WTC11 (cell line): ENCODE data around the gene MAP3K14.

Source experiments
- FOXJ3 ChIP-seq: sonication (generic); formaldehyde crosslinking; IDR thresholded peaks from 2 replicates; pipeline ENCODE4 v1.9.0; 2021; ENCODE audit warnings: missing genetic modification reagents, mild to moderate bottlenecking, borderline replicate concordance
- MXD4 ChIP-seq: fragments of 250-450 bp; sonication (Bioruptor Pico); IDR thresholded peaks from 2 replicates; pipeline ENCODE4 v1.8.0; 2021; ENCODE audit warnings: mild to moderate bottlenecking, moderate library complexity, borderline replicate concordance
- PRRX2 ChIP-seq: fragments of 250-450 bp; sonication (Bioruptor Pico); IDR thresholded peaks from 2 replicates; pipeline ENCODE4 v1.8.0; 2021; ENCODE audit warnings: mild to moderate bottlenecking
- ZNF121 ChIP-seq: sonication (generic); formaldehyde crosslinking; IDR thresholded peaks from 2 replicates; pipeline ENCODE4 v1.8.0; 2023; ENCODE audit warnings: missing genetic modification reagents
- TF ChIP-seq, protein P1 (sequence below): fragments of 200-600 bp; IDR thresholded peaks from 2 replicates; pipeline ENCODE4 v1.8.0; 2022; ENCODE audit warnings: antibody characterized with exemption
- TF ChIP-seq, protein P2 (sequence below): sonication (generic); formaldehyde crosslinking; IDR thresholded peaks from 2 replicates; pipeline ENCODE4 v1.8.0; 2022; ENCODE audit warnings: missing genetic modification reagents
- TF ChIP-seq, protein P3 (sequence below): fragments of 250-450 bp; sonication (Bioruptor Pico); IDR thresholded peaks from 2 replicates; pipeline ENCODE4 v1.9.0; 2021; ENCODE audit warnings: mild to moderate bottlenecking, borderline replicate concordance

DNA sequence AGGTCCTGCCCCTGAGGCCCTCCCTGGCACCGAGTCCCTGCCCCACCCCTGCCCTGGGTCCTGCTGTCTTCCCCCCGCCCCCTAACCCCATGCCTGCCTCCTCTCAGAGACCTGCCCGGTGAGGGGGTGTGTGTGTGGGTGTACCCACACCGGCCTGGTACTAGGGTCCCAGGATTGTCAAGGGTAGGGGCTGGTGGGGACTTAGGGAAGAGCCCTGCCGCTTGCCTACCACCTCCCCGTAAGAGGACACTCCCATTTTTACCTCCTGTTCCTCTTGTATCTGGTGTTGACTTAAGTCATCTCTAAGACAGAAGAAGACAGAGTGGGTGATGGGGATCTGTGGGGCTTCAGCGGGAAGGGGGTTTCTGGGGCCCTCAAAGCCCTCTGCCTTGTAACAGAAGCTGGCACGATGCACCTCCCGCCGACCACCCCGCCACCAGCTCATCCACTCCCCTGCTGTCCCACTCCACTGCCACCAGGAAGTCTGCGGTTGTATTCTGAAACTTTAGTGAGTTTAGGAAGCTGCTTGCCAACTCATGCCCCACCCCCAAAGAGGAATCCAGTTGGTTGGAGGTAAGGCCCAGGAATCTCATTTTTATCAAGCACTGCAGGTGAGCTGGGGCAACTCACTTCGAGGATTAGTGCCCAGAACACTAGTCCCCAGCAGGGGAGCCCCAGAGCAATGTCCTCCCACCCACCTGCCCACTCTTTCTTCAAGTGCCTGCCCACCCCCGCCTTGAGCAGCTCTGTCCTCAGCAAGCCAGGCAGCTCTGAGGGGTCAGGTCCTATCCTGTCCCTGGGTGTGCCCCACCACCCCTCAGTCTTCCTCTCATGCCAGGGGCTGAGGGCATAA is 60.5 kb downstream of the MAP3K14 start:
- TF ChIP-seq, protein P1, sequence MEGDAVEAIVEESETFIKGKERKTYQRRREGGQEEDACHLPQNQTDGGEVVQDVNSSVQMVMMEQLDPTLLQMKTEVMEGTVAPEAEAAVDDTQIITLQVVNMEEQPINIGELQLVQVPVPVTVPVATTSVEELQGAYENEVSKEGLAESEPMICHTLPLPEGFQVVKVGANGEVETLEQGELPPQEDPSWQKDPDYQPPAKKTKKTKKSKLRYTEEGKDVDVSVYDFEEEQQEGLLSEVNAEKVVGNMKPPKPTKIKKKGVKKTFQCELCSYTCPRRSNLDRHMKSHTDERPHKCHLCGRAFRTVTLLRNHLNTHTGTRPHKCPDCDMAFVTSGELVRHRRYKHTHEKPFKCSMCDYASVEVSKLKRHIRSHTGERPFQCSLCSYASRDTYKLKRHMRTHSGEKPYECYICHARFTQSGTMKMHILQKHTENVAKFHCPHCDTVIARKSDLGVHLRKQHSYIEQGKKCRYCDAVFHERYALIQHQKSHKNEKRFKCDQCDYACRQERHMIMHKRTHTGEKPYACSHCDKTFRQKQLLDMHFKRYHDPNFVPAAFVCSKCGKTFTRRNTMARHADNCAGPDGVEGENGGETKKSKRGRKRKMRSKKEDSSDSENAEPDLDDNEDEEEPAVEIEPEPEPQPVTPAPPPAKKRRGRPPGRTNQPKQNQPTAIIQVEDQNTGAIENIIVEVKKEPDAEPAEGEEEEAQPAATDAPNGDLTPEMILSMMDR: no peak
- TF ChIP-seq FOXJ3 (CRISPR knock-in tag) (no peak), MXD4 (CRISPR knock-in tag) (no peak), PRRX2 (no peak), ZNF121 (no peak)
- TF ChIP-seq, protein P2, sequence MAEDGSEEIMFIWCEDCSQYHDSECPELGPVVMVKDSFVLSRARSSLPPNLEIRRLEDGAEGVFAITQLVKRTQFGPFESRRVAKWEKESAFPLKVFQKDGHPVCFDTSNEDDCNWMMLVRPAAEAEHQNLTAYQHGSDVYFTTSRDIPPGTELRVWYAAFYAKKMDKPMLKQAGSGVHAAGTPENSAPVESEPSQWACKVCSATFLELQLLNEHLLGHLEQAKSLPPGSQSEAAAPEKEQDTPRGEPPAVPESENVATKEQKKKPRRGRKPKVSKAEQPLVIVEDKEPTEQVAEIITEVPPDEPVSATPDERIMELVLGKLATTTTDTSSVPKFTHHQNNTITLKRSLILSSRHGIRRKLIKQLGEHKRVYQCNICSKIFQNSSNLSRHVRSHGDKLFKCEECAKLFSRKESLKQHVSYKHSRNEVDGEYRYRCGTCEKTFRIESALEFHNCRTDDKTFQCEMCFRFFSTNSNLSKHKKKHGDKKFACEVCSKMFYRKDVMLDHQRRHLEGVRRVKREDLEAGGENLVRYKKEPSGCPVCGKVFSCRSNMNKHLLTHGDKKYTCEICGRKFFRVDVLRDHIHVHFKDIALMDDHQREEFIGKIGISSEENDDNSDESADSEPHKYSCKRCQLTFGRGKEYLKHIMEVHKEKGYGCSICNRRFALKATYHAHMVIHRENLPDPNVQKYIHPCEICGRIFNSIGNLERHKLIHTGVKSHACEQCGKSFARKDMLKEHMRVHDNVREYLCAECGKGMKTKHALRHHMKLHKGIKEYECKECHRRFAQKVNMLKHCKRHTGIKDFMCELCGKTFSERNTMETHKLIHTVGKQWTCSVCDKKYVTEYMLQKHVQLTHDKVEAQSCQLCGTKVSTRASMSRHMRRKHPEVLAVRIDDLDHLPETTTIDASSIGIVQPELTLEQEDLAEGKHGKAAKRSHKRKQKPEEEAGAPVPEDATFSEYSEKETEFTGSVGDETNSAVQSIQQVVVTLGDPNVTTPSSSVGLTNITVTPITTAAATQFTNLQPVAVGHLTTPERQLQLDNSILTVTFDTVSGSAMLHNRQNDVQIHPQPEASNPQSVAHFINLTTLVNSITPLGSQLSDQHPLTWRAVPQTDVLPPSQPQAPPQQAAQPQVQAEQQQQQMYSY (CRISPR knock-in tag): no peak
- TF ChIP-seq, protein P3, sequence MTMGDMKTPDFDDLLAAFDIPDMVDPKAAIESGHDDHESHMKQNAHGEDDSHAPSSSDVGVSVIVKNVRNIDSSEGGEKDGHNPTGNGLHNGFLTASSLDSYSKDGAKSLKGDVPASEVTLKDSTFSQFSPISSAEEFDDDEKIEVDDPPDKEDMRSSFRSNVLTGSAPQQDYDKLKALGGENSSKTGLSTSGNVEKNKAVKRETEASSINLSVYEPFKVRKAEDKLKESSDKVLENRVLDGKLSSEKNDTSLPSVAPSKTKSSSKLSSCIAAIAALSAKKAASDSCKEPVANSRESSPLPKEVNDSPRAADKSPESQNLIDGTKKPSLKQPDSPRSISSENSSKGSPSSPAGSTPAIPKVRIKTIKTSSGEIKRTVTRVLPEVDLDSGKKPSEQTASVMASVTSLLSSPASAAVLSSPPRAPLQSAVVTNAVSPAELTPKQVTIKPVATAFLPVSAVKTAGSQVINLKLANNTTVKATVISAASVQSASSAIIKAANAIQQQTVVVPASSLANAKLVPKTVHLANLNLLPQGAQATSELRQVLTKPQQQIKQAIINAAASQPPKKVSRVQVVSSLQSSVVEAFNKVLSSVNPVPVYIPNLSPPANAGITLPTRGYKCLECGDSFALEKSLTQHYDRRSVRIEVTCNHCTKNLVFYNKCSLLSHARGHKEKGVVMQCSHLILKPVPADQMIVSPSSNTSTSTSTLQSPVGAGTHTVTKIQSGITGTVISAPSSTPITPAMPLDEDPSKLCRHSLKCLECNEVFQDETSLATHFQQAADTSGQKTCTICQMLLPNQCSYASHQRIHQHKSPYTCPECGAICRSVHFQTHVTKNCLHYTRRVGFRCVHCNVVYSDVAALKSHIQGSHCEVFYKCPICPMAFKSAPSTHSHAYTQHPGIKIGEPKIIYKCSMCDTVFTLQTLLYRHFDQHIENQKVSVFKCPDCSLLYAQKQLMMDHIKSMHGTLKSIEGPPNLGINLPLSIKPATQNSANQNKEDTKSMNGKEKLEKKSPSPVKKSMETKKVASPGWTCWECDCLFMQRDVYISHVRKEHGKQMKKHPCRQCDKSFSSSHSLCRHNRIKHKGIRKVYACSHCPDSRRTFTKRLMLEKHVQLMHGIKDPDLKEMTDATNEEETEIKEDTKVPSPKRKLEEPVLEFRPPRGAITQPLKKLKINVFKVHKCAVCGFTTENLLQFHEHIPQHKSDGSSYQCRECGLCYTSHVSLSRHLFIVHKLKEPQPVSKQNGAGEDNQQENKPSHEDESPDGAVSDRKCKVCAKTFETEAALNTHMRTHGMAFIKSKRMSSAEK: no peak
